D341Med (cell line): ENCODE data around the gene NUMBL.
A peak's percentile ranks its signal among the peaks of the same experiment; 100 is the strongest.

Source experiments
- DNase-seq: peaks from one replicate; pipeline ENCODE4 v3.0.0; 2012; ENCODE audit warnings: low spot score

Gene NUMBL

DNA sequence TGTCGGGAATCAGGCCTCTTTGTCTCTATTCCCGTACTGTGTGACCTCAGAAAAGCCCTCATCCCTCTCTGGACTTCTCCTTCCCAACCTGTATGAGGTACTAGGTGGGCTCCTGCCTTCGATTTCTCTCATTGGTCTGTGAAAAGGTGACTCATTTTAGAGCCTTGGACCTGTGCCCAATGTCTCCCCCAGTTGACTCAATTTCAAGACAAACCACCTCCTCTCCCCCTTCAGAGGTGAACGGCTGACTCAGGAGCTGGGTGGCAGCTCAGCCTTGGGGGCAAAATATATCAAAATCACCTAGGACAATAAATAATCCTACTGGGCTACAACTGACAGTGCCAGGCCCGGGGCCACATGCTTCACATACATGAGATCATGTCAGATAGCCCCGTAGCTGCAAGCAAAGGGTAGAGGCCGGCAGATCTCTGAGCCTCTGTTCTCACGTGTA, 25.6 kb upstream of the NUMBL start:
- DNase-seq, result no peak

DNA sequence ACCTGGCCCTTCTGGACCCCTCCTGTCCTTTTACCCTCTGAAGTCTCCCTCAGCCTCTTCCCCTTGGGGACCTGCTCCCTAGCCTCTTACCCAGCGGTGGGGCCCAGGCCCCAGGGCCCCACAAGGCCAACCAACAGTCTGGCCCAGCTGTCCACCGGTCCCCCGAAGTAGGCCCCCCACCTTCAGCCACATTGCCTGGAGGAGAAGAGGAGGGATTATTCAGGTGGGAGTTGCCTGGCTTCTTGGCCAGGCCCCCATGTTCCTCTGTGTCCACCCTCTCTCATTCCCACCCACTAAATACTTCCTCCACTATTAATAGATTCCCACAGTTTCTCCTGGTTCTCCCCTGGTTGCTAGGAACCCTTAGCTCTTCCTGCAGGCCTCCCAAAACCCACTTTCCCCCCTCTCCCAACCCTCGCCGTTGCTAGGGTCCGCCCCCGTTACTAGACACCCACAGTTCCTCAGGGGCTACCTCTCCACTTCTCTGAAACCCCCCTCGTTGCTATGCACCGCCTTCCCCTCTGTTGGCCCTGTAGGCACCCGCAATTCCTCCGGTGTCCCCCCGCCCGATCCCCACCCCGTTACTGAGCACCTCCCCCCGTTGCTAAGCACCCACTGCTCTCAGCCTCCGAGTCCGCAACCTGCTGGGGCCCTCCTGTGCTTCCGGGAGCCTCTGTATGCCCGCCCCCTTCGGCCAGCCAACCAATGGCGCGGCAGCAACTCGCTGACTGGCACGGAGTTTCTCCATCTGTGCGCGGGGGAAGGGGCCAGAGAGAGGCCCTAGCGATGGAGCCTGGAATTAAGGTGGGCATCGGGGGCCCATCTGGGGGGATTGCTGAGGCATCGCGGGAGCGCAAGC, 24.2 kb upstream of the NUMBL start:
- peak; percentile 94 for DNase-seq

DNA sequence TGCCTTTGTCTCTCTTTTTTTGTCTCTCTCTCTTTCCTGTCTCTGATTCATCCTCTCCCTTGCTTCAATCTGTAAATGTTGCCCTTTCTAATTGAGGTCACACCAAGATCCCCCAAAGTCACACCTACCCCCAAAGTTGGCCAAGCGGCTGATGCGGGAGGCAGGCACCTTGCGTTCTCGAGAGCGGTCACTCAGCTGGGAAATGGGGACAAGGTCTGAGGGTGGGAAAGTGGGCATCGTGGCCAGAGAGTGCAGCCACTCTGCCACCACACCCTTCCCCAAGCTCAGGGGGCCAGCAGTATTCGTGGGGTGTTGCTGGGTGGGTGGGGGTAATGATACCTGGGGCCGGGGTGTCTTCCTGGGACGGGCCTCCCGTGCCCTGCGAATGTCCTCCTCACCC, 23.5 kb upstream of the NUMBL start:
- DNase-seq, result no peak

DNA sequence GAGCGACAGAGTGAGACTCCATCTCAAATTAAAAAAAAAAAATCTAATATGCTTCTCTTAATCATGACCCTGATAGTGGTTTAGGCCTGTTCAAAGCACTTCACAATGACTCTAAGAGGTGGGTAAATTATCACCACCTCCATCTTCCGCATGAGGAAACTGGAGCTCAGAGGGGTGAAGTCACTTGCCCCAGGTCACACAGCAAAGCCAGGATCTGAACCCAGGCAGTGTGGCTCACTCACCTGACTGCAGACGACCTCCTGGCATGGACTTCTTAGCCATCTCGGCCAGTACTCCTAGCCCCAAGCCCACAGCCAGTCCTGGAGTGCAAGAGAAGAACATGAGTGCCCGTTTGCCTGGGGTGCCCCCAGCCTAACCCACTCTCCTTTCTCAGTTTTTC, 19.4 kb upstream of the NUMBL start:
- no peak for DNase-seq

DNA sequence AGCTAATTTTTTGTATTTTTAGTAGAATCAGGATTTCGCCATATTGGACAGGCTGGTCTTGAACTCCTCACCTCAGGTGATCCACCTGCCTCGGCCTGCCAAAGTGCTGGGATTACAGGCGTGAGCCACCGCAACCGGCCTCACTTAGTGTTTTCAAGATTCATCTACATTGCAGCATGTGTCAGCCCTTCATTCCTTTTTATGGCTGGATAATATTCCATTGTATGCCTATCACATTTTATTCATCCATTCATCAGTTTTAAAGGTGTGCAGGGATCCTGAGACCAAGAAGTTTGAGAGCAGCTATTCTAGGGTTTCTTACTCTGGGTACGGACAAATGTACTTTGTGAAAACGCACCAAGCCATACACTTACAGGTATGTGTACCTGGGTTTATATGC, 17.2 kb upstream of the NUMBL start:
- DNase-seq, result no peak

DNA sequence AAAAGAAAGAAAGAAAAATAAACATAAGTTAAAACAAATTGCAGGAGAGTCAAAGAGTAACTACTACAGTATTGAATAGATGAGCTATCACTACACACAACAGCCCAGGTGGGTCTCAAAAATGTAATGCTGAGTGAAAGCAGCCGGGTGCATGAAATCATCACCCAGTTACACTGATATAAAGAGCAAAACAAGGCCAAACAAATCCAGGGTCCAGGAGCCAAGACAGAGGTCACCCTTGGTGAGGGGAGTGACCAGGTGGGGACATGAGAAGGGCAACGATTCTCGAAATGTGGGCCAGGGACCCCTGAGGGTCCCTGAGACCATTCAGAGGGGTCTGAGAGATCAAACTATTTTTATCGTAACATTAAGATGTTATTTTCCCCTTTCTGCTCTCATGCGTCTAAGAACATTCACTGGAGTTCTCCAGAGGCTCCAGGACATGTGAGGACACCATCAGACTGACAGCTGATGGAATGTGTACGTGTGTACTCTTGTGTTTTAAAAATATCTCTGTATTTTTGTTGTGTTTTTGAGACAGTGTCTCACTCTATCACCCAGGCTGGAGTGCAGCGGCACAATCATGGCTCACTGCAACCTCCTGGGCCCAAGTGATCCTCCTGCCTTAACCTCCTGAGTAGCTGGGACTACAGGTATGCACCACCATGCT, 15.6 kb upstream of the NUMBL start:
- no peak for DNase-seq

DNA sequence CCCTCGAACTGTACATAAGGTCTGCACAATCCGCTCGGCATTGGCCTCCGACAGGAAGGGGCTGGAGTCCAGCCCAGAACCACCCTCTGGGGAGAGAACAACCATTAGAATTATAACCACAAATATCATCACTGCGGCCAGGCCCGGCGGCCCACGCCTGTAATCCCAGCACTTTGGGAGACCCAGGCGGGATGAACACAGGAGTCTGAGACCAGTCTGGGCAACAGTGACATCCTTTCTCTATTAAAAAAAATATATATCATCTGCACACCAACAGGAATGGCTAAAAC, 14.9 kb upstream of the NUMBL start:
- DNase-seq, result no peak

DNA sequence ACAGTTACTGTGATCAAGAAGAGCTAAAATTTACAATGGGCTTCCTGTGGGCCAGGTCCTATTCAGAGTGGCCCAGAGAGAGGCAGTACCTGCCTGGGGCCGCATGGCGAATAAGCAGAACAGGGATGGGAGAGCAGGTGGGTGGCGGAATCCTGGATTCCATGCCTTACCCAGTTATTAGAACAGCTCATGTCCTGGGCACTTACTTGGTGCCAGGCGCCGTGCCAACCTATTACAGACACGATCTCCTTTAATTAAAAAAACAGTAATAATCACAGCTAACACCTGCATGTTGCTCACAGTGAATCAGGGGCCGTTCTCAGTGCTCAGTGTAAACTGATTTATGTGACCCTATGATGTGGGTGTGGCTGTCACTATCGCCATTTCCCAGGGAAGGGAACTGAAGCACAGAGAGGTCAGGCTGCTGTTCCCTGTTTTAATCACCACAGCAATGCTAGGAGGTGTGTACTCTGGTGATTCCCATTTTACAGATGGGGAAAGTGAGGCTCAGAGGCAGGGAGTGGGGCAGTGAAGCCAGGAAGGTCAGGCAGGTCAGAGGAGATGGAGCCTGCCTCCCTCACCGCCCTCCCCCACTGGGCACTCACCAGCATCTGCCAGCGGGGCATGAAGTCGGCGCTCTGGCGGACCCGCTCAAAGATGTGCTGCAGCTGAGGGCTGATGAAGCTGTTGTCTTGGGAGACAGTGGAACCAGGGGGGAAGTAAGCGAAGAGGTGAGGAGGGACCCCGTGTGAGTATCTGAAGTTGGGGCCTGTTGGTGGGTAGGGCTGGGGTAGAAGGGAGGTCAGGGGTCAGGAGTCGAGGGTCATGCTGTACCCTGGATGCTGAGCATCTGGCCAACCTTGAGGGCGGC, 14.3 kb upstream of the NUMBL start:
- no peak for DNase-seq

DNA sequence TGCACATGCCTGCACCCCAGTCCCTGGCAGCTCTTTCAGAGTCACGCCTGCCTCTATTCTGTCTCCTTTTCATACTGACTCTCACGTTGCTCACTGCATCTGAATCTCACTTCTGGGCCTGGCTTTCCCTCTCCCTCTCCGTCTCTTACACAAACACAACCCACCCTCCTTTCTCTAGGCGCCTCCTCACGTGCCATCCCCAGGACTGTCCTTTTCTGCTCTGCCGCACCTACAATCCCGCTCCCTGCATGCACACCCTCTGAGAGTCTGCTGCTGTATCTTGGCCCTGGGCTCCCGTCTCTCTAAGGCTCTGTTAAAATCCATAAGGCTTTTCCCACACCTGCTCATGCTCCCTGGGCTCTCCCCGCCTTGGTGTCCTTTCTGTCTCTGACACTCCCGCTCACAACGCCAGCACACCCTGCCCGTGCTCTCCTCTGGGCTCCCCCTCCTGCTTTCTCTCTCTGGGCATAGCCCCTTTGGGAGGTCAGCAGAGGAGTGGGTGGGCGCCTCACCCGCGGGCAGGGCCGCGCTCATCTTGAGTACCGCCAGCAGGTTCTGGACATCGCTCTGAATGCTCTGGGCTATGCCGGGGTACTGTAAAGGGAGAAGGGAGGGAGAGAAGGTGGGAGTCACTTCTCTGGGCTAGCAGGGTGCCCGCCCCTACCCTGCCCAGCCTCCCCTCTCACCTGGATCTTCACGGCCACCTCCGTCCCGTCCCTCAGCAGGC, 12.7 kb upstream of the NUMBL start:
- no peak for DNase-seq

DNA sequence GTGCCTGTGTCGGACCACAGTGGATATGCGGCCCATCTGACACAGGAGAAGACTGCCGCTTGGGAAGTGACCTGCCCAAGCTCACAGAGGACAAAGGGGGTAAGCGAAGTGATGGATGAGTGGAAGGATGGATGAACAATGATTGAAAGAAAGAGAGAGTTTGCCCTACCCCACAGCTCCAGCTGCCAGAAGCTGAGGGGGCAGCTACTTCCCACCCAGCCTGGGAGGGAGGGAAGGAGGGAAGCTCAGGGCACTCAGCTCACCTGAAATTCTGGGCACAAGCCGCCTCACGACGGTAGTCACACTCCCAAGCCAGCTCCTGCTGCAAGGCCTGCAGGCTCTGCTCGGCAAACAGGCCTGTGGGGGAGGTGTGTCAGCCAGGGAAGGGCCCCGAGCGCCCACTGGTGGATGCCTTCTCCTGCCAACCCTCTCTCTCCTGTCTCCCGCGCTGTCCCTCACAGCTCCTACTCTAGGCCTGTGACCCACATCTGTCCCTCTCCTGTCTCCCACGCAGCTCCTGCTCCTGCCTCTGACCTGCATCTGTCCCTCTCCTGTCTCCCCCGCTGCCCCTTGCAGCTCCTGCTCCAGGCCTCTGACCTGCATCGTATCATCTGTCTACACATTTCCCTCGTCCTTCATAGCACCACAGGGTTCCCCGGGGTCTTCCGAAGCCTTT, 12.0 kb upstream of the NUMBL start:
- peak; percentile 89 for DNase-seq

DNA sequence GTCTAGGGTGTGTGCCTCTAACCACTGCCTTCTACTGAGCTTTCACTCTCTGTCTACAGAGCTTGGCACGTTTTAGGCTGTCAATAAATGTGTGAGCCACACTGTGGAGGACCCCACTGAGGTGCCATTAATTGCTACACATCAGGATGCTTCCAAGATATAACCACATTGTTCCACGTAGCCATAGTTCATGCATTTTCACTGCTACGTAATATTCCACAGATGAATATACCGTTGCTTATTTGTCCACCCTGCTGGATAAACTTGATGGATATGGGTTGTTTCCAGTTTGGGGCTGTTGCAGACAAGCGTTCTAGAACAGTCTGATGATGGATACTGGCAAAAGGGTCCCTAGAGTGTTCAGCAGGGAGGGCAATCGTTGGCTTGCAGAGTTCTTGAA, 11.3 kb upstream of the NUMBL start:
- DNase-seq, result no peak

DNA sequence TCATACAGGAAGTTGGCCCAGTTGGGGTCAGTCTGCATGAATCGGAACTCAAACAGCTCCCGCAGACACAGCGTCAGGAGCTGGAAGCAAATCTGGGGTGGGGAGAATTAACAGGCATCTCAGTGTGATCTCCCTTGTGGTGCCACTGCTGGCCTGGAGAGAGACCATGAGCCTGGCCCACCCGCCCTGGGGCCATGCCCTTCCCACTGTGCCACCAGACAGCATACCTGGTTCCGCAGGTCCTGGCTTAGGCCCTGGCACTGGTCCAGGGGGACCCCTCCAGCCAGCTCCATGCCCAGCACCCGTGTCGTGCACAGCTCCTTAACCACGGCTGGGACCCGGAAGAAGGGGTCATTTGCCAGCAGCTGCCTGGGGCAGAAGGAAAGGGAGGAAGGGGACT, 9.6 kb upstream of the NUMBL start:
- no peak for DNase-seq

DNA sequence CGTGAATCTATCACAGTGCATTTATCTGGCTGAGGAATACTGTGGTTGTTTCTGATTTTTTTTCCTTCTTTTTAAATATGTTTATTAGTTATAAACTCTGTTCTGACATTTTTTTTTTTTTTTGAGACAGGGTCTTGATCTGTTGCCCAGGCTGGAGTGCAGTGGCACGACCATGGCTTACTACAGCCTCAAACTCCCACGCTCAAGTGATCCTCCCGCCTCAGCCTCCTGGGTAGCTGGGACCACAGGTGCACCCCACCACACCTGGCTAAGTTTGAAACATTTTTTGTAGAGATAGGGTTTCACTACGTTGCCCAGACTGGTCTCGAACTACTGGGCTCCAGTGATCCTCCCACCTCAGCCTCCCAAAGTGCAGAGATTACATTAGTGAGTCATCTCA, 6.6 kb upstream of the NUMBL start:
- DNase-seq, result no peak

DNA sequence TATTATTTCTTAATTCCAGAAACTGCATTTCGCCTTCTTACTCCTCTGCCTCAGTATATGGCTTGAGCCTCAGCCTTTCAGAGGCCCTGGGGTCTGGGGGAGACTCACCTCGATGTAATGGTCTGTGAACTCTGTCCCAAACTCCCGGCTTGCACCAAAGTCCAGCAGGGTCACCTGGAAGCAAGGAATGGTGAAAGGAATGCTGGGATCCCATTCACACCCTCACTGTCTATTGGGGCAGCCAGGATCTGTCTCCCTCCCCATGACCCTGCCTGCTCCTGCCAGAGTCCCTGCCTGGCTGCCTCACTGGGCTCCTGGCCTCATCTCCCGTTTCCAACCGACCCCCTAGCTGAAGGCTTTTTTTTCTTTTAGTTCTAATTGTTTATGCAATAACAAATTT, 5.4 kb upstream of the NUMBL start:
- DNase-seq, result peak; percentile 5

DNA sequence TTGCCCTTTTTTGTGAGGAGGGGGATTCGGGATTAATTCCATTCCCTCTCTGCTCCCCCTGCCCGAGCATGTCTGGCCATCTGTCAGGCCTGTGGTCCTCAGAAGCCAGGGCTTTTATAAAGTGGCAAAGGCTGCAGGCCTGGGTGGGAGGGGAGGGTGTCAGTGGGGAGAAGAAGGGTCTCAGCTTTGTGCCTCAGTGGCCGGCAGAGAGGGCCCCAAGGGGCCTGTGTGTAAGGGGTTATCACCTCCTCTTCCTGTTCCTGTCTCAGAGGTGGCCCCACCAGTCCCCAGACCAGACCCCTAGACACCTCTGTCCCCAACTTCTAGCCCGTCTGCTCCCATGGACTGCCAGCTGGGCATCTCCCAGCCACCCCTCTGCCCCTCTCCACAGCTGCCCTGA, 3.4 kb upstream of the NUMBL start:
- DNase-seq, result no peak

DNA sequence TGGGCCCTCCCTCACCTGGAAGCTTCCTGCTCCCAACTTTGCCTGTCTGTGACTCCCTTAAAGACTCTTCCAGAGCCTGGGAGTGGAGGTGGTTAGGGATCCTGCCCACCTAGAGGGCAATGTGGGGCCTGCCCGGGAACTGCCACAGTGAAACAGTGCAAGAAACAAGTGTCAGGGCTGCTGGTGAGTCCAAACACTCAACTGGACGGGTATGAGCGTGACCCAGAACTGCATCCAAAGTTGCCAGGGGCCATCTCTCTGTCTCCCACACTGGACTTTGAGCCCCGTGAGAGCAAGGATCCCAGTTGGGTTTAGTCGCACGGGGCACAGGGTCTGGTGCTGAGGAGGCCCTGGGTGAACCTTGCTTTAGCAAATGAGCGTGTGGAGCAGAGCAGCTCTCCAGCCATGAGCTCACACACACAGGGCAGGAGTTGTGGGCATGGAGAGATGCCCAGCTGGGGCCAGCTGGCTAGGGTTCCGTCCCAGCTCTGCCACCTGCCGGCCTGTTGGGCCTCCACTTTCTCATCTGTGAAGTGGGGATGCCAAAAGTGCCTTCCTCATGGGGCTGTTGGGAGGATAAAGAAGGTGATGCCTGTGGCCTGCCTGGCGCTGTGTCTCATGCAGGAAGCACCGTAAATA, 2.8 kb upstream of the NUMBL start:
- no peak for DNase-seq

DNA sequence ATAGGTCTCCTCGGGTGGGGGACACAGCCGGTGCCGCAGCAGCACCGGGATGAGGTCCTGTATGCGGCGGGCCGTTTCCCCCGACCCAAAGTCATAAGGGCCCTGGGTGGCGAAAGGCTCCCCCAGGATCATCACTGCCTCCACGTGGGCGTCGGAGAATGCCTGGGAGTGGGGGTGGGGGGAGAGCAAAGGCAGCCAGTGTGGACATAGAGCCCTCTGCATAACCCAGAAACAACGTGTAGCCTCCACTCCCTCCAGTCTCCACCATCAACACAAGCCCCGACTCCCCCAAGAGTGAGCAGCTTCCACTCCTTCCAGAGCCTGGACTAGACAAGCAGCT, 1.7 kb upstream of the NUMBL start:
- DNase-seq, result no peak

DNA sequence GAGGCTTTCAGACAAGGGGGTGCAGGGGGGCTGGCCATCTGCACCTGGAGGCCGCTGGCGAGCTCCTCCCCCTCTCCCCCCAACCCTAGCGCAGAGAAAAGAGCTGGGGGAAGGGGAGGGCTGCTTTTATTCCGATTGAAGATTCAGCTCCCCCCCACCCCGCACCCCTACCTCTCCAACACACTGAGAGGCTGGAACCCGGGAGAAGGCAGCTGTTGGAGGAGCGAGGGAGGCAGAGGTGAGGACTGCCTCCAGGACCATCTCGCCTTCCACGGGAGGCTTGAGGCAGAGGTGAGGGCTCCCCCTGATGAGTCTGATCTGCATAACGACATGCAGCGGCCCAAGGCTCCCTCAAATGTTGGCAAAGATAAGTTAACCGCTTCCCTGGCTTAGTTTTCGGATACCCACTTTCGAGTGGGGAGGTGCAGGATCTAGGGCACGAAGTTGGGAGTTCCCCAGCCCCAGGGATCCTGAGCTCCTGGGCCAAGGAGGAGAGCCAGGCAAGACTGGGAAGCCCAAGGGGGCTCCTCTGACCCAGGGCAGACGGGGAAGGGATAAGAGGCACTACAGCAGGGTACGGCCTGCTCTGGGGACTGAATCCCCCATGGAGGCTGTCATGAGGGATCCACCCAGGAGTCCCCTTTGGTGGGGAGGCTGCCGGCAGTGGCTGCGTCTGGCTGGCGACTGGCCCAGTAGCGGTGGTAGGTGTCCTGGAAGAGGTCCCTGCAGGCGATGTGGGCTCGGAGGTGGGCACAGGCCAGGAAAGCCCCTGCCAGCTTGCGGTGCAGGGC, 1.2 kb upstream of the NUMBL start:
- DNase-seq, result peak; percentile 90

DNA sequence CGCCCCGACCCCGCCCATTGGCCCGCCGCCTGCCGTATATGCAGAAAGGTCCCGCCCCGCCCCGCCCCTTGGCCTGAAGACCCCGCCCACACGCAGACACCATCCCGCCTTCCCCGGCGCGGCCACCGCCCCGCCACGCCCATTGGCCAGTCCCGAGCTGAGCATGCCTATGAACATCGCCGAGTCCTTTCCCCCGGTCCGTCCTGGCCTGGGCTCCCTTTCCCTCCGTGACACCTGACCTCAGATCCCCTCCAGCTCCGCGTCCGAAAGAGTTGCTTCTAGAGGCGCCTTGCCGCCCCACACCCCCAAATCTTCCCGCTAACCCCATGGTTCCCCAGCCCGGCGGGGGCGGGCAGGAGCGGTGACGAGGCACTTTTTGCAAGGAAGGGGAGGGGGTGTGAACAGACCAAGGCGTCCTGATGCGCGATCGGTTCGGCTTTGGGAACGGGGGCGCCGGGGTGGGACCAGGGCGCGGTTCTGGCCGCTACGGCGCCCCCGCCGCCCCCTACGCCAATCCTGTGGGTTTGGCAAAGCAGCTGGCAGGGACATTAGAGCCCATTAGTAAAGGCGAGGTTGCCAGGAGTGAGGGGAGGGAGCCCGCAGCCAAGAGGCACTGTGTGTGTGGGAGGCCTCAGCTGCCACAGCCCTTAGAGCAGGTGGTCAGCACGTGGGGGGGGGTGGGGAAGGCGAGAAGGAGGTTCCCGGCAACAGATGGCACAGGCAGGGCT, 406 bp upstream of the NUMBL start:
- peak; percentile 97 for DNase-seq
